ENCODE measurements around the gene RNF26. TPM values are rescaled to one million over a fixed set of nuclear protein-coding genes. Genes with fewer than 3 reads are reported as not detected.

RNF26 gene
- total and polyA plus RNA-seq, 10 of the 15 experiments (the other 5 are each of a cell fraction or from before 2014, with no cell fraction given) = 2.8 to 54.5 (median 17.7) TPM

DNA sequence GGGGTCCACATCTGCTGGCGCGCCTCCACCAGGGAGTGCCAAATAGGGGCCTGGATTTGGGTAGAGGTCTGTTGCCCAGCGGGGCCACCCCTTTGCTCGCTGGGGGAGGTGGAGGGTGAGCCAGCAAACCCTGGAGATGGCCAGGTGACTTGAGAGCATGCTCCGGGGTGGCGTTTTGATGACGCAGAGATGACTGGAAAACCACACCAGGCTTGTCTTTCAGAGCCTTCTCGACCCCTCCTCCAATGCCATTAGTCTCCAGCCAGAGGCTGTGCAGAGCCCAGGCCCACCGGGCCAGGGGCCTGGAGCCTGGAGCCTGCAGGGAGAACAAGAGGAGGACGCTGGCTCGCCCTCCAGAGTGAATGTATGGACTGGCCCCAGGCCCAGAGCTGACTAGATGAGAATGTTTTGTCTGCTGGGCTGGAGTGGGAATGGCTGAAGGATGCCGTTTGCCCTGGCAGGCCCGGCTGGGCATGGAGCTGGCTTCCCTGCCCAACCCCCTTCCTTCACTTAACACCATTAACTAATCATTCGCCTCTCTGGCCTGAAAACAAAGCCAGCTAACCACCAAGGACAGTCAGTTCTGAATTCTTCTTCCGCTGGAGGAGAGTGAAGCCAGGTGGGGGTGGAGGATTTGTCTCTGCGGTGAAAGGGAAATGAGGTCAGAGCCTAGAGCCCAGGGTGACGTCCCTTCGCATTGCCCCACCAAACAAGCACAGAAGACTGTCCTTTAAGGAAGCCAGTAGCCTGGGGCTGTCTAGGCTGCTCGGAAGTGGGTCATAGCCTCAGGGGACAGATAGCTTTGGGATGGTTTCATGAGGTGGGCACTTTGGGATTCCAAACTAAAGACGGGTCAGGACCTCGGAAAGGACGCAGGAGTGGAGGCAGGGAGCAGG, 15.8 kb upstream of the RNF26 start (continued):
- TF ChIP-seq, protein P1, sequence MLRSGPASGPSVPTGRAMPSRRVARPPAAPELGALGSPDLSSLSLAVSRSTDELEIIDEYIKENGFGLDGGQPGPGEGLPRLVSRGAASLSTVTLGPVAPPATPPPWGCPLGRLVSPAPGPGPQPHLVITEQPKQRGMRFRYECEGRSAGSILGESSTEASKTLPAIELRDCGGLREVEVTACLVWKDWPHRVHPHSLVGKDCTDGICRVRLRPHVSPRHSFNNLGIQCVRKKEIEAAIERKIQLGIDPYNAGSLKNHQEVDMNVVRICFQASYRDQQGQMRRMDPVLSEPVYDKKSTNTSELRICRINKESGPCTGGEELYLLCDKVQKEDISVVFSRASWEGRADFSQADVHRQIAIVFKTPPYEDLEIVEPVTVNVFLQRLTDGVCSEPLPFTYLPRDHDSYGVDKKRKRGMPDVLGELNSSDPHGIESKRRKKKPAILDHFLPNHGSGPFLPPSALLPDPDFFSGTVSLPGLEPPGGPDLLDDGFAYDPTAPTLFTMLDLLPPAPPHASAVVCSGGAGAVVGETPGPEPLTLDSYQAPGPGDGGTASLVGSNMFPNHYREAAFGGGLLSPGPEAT (IDR thresholded peaks at IDR 0.05; ENCODE audit: low read depth) = no peak
- TF ChIP-seq ESRRA (IDR thresholded peaks at IDR 0.05; ENCODE audit: low read length) (no peak), NR2C2 (IDR thresholded peaks at IDR 0.05; ENCODE audit: borderline replicate concordance, control insufficient read depth, insufficient read length, low read depth) (no peak), ASH2L (IDR thresholded peaks at IDR 0.05; ENCODE audit: borderline replicate concordance, low read depth) (no peak), KAT2A (conservative IDR thresholded peaks at IDR 0.05; ENCODE audit: control insufficient read depth, low read depth, low read length) (no peak), SPI1 (IDR thresholded peaks at IDR 0.05; ENCODE audit: borderline replicate concordance, insufficient read depth, low read depth, low read length) (no peak), CHD1 (IDR thresholded peaks at IDR 0.05; ENCODE audit: low read depth, low read length) (no peak), GATAD2B (conservative IDR thresholded peaks at IDR 0.05; ENCODE audit: low read depth) (no peak), TCF7 (IDR thresholded peaks at IDR 0.05; ENCODE audit: borderline replicate concordance) (no peak), ZNF622 (IDR thresholded peaks at IDR 0.05) (no peak), ZNF274 (IDR thresholded peaks at IDR 0.05; ENCODE audit: insufficient read depth, insufficient read length) (no peak), POU2F2 (IDR thresholded peaks at IDR 0.05; ENCODE audit: borderline replicate concordance, low read depth, low read length) (no peak), YY1 (IDR thresholded peaks at IDR 0.05; ENCODE audit: low read depth, low read length) (no peak), MYC (IDR thresholded peaks at IDR 0.05; ENCODE audit: insufficient read depth, insufficient read length, insufficient replicate concordance, low read length, severe bottlenecking) (no peak), STAT1 (conservative IDR thresholded peaks at IDR 0.05) (no peak), IRF4 (IDR thresholded peaks at IDR 0.05; ENCODE audit: low read depth, low read length) (no peak)
- TF ChIP-seq, protein P2, sequence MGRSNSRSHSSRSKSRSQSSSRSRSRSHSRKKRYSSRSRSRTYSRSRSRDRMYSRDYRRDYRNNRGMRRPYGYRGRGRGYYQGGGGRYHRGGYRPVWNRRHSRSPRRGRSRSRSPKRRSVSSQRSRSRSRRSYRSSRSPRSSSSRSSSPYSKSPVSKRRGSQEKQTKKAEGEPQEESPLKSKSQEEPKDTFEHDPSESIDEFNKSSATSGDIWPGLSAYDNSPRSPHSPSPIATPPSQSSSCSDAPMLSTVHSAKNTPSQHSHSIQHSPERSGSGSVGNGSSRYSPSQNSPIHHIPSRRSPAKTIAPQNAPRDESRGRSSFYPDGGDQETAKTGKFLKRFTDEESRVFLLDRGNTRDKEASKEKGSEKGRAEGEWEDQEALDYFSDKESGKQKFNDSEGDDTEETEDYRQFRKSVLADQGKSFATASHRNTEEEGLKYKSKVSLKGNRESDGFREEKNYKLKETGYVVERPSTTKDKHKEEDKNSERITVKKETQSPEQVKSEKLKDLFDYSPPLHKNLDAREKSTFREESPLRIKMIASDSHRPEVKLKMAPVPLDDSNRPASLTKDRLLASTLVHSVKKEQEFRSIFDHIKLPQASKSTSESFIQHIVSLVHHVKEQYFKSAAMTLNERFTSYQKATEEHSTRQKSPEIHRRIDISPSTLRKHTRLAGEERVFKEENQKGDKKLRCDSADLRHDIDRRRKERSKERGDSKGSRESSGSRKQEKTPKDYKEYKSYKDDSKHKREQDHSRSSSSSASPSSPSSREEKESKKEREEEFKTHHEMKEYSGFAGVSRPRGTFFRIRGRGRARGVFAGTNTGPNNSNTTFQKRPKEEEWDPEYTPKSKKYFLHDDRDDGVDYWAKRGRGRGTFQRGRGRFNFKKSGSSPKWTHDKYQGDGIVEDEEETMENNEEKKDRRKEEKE (IDR thresholded peaks at IDR 0.05) = no peak
- TF ChIP-seq, protein P3, sequence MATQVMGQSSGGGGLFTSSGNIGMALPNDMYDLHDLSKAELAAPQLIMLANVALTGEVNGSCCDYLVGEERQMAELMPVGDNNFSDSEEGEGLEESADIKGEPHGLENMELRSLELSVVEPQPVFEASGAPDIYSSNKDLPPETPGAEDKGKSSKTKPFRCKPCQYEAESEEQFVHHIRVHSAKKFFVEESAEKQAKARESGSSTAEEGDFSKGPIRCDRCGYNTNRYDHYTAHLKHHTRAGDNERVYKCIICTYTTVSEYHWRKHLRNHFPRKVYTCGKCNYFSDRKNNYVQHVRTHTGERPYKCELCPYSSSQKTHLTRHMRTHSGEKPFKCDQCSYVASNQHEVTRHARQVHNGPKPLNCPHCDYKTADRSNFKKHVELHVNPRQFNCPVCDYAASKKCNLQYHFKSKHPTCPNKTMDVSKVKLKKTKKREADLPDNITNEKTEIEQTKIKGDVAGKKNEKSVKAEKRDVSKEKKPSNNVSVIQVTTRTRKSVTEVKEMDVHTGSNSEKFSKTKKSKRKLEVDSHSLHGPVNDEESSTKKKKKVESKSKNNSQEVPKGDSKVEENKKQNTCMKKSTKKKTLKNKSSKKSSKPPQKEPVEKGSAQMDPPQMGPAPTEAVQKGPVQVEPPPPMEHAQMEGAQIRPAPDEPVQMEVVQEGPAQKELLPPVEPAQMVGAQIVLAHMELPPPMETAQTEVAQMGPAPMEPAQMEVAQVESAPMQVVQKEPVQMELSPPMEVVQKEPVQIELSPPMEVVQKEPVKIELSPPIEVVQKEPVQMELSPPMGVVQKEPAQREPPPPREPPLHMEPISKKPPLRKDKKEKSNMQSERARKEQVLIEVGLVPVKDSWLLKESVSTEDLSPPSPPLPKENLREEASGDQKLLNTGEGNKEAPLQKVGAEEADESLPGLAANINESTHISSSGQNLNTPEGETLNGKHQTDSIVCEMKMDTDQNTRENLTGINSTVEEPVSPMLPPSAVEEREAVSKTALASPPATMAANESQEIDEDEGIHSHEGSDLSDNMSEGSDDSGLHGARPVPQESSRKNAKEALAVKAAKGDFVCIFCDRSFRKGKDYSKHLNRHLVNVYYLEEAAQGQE (IDR thresholded peaks at IDR 0.05; ENCODE audit: low read depth, low read length) = no peak
- TF ChIP-seq, protein P4, sequence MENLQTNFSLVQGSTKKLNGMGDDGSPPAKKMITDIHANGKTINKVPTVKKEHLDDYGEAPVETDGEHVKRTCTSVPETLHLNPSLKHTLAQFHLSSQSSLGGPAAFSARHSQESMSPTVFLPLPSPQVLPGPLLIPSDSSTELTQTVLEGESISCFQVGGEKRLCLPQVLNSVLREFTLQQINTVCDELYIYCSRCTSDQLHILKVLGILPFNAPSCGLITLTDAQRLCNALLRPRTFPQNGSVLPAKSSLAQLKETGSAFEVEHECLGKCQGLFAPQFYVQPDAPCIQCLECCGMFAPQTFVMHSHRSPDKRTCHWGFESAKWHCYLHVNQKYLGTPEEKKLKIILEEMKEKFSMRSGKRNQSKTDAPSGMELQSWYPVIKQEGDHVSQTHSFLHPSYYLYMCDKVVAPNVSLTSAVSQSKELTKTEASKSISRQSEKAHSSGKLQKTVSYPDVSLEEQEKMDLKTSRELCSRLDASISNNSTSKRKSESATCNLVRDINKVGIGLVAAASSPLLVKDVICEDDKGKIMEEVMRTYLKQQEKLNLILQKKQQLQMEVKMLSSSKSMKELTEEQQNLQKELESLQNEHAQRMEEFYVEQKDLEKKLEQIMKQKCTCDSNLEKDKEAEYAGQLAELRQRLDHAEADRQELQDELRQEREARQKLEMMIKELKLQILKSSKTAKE (IDR thresholded peaks at IDR 0.05; ENCODE audit: low read depth, poor library complexity, severe bottlenecking) = no peak
